A549 (cell line): ENCODE measurements around the gene TRAF7.
"Not testable (repeated sequence)": the region's sequence is repeated elsewhere in the genome, so short reads cannot be mapped to it uniquely, and the experiment has no call there.

Experiments used
- CHD2 ChIP-seq: fragments of 150-350 bp; IDR thresholded peaks from 2 replicates; pipeline ENCODE4 v1.6.1; 2014; ENCODE audit warnings: low read length; ENCODE audit not compliant: partially characterized antibody
- KDM5A ChIP-seq: fragments of 200-600 bp; sonication (generic); IDR thresholded peaks from 2 replicates; pipeline ENCODE4 v1.6.1; 2016; ENCODE audit warnings: antibody characterized with exemption, mild to moderate bottlenecking
- MAZ ChIP-seq: fragments of 150-350 bp; IDR thresholded peaks from 2 replicates; pipeline ENCODE4 v1.6.1; 2014; ENCODE audit warnings: antibody characterized with exemption, low read depth, low read length, borderline replicate concordance
- MYC ChIP-seq: IDR thresholded peaks from 2 replicates; pipeline ENCODE4 v1.6.1; 2012; ENCODE audit warnings: mild to moderate bottlenecking, inconsistent platforms, low read length, improper control_type of control experiment, borderline replicate concordance
- POLR2A ChIP-seq: IDR thresholded peaks from 2 replicates; pipeline ENCODE4 v1.6.1; 2012; ENCODE audit warnings: mild to moderate bottlenecking, low read length
- RAD21 ChIP-seq, 2 experiments: fragments of >200 bp in 1 of 2; sonication (Bioruptor Twin) in 1 of 2; formaldehyde crosslinking in 1 of 2; IDR thresholded peaks in 1 of 2; conservative IDR thresholded peaks in 1 of 2; 2 replicates in 1 of 2; 3 replicates in 1 of 2; pipeline ENCODE4 v1.6.1; 2012 to 2018; ENCODE audit warnings: inconsistent platforms in 1 of 2
- RARB ChIP-seq: fragments of 250-450 bp; sonication (Bioruptor Pico); IDR thresholded peaks from 2 replicates; pipeline ENCODE4 v1.8.0; 2021; ENCODE audit warnings: mild to moderate bottlenecking, moderate library complexity
- RNF2 ChIP-seq: fragments of 200-600 bp; sonication (generic); IDR thresholded peaks from 2 replicates; pipeline ENCODE4 v1.6.1; 2016; ENCODE audit warnings: low read depth, mild to moderate bottlenecking, antibody characterized with exemption, moderate library complexity, borderline replicate concordance
- ZC3H11A ChIP-seq: fragments of 450-650 bp; IDR thresholded peaks from 2 replicates; pipeline ENCODE4 v1.6.1; 2014; ENCODE audit warnings: antibody characterized with exemption, mild to moderate bottlenecking
- TF ChIP-seq, protein P1 (sequence below): fragments of >200 bp; sonication (Bioruptor Twin); formaldehyde crosslinking; IDR thresholded peaks from 3 replicates; pipeline ENCODE4 v1.5.1; 2016
- TF ChIP-seq, protein P2 (sequence below): fragments of 200-600 bp; sonication (generic); IDR thresholded peaks from 2 replicates; pipeline ENCODE4 v1.6.1; 2016; ENCODE audit warnings: antibody characterized with exemption, mild to moderate bottlenecking, moderate library complexity
- TF ChIP-seq, protein P3 (sequence below): IDR thresholded peaks from 2 replicates; pipeline ENCODE4 v1.6.1; 2012; ENCODE audit warnings: low read depth, borderline replicate concordance
- TF ChIP-seq, protein P4 (sequence below): IDR thresholded peaks from 2 replicates; pipeline ENCODE4 v1.6.1; 2012

DNA sequence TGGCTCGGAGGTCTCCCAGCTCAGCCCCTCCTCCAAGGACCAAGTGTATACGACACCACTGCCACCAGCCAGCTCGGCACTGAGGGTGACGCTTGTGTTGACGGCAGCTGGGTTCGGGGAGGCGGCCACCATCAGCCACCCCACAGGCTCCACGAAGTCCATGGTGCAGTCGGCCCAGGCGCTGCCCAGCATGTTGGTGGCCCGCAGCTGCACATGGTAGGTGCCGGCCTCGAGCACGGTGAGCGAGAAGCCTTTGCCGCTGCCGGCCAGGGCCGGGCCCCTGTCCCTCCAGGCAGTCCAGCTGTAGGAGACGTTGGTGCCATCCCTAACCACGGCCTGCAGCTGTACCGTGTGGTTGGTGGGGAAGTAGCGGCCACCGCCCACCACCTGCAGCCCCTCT lies 45.7 kb upstream of the TRAF7 start:
- TF ChIP-seq, protein P1, sequence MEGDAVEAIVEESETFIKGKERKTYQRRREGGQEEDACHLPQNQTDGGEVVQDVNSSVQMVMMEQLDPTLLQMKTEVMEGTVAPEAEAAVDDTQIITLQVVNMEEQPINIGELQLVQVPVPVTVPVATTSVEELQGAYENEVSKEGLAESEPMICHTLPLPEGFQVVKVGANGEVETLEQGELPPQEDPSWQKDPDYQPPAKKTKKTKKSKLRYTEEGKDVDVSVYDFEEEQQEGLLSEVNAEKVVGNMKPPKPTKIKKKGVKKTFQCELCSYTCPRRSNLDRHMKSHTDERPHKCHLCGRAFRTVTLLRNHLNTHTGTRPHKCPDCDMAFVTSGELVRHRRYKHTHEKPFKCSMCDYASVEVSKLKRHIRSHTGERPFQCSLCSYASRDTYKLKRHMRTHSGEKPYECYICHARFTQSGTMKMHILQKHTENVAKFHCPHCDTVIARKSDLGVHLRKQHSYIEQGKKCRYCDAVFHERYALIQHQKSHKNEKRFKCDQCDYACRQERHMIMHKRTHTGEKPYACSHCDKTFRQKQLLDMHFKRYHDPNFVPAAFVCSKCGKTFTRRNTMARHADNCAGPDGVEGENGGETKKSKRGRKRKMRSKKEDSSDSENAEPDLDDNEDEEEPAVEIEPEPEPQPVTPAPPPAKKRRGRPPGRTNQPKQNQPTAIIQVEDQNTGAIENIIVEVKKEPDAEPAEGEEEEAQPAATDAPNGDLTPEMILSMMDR = not testable (repeated sequence)
- not testable (repeated sequence) for TF ChIP-seq RNF2; KDM5A; MAZ; MYC; POLR2A; RAD21 (conservative IDR thresholded peaks at IDR 0.05 in 1 of 2, IDR thresholded peaks at IDR 0.05 in 1 of 2); CHD2; RARB (CRISPR knock-in tag); ZC3H11A
- TF ChIP-seq, protein P2, sequence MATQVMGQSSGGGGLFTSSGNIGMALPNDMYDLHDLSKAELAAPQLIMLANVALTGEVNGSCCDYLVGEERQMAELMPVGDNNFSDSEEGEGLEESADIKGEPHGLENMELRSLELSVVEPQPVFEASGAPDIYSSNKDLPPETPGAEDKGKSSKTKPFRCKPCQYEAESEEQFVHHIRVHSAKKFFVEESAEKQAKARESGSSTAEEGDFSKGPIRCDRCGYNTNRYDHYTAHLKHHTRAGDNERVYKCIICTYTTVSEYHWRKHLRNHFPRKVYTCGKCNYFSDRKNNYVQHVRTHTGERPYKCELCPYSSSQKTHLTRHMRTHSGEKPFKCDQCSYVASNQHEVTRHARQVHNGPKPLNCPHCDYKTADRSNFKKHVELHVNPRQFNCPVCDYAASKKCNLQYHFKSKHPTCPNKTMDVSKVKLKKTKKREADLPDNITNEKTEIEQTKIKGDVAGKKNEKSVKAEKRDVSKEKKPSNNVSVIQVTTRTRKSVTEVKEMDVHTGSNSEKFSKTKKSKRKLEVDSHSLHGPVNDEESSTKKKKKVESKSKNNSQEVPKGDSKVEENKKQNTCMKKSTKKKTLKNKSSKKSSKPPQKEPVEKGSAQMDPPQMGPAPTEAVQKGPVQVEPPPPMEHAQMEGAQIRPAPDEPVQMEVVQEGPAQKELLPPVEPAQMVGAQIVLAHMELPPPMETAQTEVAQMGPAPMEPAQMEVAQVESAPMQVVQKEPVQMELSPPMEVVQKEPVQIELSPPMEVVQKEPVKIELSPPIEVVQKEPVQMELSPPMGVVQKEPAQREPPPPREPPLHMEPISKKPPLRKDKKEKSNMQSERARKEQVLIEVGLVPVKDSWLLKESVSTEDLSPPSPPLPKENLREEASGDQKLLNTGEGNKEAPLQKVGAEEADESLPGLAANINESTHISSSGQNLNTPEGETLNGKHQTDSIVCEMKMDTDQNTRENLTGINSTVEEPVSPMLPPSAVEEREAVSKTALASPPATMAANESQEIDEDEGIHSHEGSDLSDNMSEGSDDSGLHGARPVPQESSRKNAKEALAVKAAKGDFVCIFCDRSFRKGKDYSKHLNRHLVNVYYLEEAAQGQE = not testable (repeated sequence)
- TF ChIP-seq, protein P3, sequence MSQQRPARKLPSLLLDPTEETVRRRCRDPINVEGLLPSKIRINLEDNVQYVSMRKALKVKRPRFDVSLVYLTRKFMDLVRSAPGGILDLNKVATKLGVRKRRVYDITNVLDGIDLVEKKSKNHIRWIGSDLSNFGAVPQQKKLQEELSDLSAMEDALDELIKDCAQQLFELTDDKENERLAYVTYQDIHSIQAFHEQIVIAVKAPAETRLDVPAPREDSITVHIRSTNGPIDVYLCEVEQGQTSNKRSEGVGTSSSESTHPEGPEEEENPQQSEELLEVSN = not testable (repeated sequence)
- TF ChIP-seq, protein P4, sequence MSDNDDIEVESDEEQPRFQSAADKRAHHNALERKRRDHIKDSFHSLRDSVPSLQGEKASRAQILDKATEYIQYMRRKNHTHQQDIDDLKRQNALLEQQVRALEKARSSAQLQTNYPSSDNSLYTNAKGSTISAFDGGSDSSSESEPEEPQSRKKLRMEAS = not testable (repeated sequence)
